Measurements from ENCODE around the gene C1orf174. TPM values are rescaled to one million over a fixed set of nuclear protein-coding genes. Genes with fewer than 3 reads are reported as not detected.

C1orf174 gene
- total and polyA plus RNA-seq, 2 of the 4 experiments (the other 2 are of a cell fraction) = 26.7 to 45.7 TPM

DNA sequence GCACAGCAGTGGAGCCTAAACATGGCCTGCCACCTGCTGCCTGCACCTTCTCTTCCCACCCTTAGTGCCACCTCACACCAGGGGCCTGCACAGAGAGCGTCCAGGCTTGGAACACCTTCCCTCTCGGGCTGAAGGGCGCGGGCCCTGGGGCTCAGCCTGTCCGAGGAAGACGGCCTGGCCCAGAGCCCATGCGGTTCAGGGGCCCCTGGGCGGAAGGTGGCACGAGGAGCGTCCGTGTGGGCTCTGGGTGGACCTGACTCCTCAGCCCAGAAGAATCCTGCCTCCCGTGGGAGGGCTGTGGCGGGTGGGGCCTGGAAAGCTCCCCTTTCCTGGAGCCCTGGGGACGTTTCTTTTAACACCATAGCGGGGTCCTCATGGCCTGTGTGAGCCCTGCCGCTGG is 23.4 kb downstream of the C1orf174 start:
- Histone ChIP-seq H3K23ac (ENCODE audit: low read depth, low read length) (no peak overlapping the region), H3K56ac (ENCODE audit: extremely low read depth, insufficient read depth, low read length) (no peak overlapping the region), H3K14ac (replicated peaks; ENCODE audit: low read depth, low read length) (no peak overlapping the region), H3K36me3 (ENCODE audit: control insufficient read depth, insufficient read depth, low read length) (peaks cover 34% of the 10 kb centered on the region), H4K20me1 (ENCODE audit: insufficient read depth, low read length) (no peaks in the 10 kb centered on the region), H3K9ac (ENCODE audit: low read depth, low read length) (no peak overlapping the region), H4K8ac (ENCODE audit: low read depth in 2 of 2, low read length in 2 of 2) (no peak overlapping the region), H3K4ac (ENCODE audit: low read depth, low read length) (no peak overlapping the region), H3K79me1 (ENCODE audit: low read depth in 1 of 2, low read length in 2 of 2) (no peaks in the 10 kb centered on the region), H2AK9ac (replicated peaks; ENCODE audit: low read depth, low read length, poor library complexity) (no peak overlapping the region), H2AFZ (replicated peaks; ENCODE audit: low read length, poor library complexity) (no peak overlapping the region), H3K4me1 (ENCODE audit: control insufficient read depth, insufficient read depth, low read length) (no peaks in the 10 kb centered on the region), H2AK5ac (ENCODE audit: low read depth, low read length) (no peak overlapping the region), H3K9me1 (ENCODE audit: insufficient read depth, low read length) (no peaks in the 10 kb centered on the region), H3K27ac (ENCODE audit: insufficient read depth, low read length) (no peak overlapping the region), H2BK120ac (ENCODE audit: low read depth, low read length) (no peak overlapping the region), H4K5ac (ENCODE audit: low read depth, low read length) (no peak overlapping the region), H4K91ac (ENCODE audit: insufficient read depth, low read depth, low read length) (no peak overlapping the region), H3K27me3 (ENCODE audit: control insufficient read depth, insufficient read depth, low read length) (no peaks in the 10 kb centered on the region), H2BK5ac (ENCODE audit: low read depth, low read length, poor library complexity, severe bottlenecking) (no peak overlapping the region), H3K9me3 (ENCODE audit: control insufficient read depth, insufficient read depth, low read length) (peaks cover 10% of the 10 kb centered on the region), H2BK15ac (ENCODE audit: low read depth, low read length) (no peak overlapping the region), H2BK20ac (ENCODE audit: low read depth, low read length) (no peak overlapping the region), H3K4me3 (ENCODE audit: insufficient read depth, low read depth, low read length) (no peak overlapping the region), H3K18ac (ENCODE audit: low read depth, low read length) (no peak overlapping the region), H3K4me2 (ENCODE audit: low read depth, low read length) (no peak overlapping the region)
- dilution Hi-C loops (cut with HindIII; ENCODE audit: low sequenced_read_pairs, unreplicated experiment) (no loop called here), in situ Hi-C loops (cut with MboI; ENCODE audit: low sequenced_read_pairs) (no loop called here), intact Hi-C loops (cut with micrococcal nuclease) (no loop called here)
- ATAC-seq (ENCODE audit: low read depth) = no peak
- BruUV-seq (replicated peaks) = no TSS peak
- TF ChIP-seq, protein P1, sequence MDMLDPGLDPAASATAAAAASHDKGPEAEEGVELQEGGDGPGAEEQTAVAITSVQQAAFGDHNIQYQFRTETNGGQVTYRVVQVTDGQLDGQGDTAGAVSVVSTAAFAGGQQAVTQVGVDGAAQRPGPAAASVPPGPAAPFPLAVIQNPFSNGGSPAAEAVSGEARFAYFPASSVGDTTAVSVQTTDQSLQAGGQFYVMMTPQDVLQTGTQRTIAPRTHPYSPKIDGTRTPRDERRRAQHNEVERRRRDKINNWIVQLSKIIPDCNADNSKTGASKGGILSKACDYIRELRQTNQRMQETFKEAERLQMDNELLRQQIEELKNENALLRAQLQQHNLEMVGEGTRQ (IDR thresholded peaks at IDR 0.05; ENCODE audit: low read depth, low read length) = no peak
- no peak for TF ChIP-seq BHLHE40 (IDR thresholded peaks at IDR 0.05; ENCODE audit: low read depth, low read length)
- TF ChIP-seq SMC3 (IDR thresholded peaks at IDR 0.05; ENCODE audit: low read depth, low read length) = no peak
- TF ChIP-seq, protein P2, sequence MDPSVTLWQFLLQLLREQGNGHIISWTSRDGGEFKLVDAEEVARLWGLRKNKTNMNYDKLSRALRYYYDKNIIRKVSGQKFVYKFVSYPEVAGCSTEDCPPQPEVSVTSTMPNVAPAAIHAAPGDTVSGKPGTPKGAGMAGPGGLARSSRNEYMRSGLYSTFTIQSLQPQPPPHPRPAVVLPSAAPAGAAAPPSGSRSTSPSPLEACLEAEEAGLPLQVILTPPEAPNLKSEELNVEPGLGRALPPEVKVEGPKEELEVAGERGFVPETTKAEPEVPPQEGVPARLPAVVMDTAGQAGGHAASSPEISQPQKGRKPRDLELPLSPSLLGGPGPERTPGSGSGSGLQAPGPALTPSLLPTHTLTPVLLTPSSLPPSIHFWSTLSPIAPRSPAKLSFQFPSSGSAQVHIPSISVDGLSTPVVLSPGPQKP (IDR thresholded peaks at IDR 0.05; ENCODE audit: borderline replicate concordance, low read depth, low read length) = no peak
- TF ChIP-seq RCOR1 (IDR thresholded peaks at IDR 0.05; ENCODE audit: insufficient replicate concordance, low read length) = no peak
- no peak for TF ChIP-seq MXI1 (IDR thresholded peaks at IDR 0.05; ENCODE audit: borderline replicate concordance, low read depth, low read length)
- no peak for TF ChIP-seq MAZ (IDR thresholded peaks at IDR 0.05; ENCODE audit: borderline replicate concordance, low read depth, low read length)
- TF ChIP-seq NFE2L2 (IDR thresholded peaks at IDR 0.05; ENCODE audit: low read depth, low read length) = no peak
- TF ChIP-seq CEBPB (IDR thresholded peaks at IDR 0.05; ENCODE audit: low read depth, low read length) = no peak
- TF ChIP-seq MAFK (IDR thresholded peaks at IDR 0.05; ENCODE audit: low read depth, low read length) = no peak
- no peak for TF ChIP-seq FOS (IDR thresholded peaks at IDR 0.05; ENCODE audit: low read depth, low read length)
- TF ChIP-seq RFX5 (IDR thresholded peaks at IDR 0.05; ENCODE audit: low read depth, low read length) = no peak
- no peak for TF ChIP-seq RAD21 (IDR thresholded peaks at IDR 0.05; ENCODE audit: low read length)
- no peak for TF ChIP-seq CHD1 (IDR thresholded peaks at IDR 0.05; ENCODE audit: low read depth, low read length)
- TF ChIP-seq POLR2A (IDR thresholded peaks at IDR 0.05; ENCODE audit: low read depth, low read length) = no peak
- TF ChIP-seq, protein P3, sequence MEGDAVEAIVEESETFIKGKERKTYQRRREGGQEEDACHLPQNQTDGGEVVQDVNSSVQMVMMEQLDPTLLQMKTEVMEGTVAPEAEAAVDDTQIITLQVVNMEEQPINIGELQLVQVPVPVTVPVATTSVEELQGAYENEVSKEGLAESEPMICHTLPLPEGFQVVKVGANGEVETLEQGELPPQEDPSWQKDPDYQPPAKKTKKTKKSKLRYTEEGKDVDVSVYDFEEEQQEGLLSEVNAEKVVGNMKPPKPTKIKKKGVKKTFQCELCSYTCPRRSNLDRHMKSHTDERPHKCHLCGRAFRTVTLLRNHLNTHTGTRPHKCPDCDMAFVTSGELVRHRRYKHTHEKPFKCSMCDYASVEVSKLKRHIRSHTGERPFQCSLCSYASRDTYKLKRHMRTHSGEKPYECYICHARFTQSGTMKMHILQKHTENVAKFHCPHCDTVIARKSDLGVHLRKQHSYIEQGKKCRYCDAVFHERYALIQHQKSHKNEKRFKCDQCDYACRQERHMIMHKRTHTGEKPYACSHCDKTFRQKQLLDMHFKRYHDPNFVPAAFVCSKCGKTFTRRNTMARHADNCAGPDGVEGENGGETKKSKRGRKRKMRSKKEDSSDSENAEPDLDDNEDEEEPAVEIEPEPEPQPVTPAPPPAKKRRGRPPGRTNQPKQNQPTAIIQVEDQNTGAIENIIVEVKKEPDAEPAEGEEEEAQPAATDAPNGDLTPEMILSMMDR (conservative IDR thresholded peaks at IDR 0.05; ENCODE audit: low read depth, low read length) = no peak
- 90% methylated on average over 6 of the region's 16 CpGs; no CpG with 5 or more reads in 1 of the 2 experiments for WGBS, 2 experiments (ENCODE audit: extremely low coverage in 2 of 2, insufficient read length in 1 of 2)
- DNase-seq = no peak
- POLR2A ChIA-PET (ENCODE audit: unreplicated experiment) = no interaction called here
- CTCF ChIA-PET = no interaction called here

Data from IMR-90 (cell line).